GM19452 (cell line): Measurements from ENCODE around the gene KLHL1.
"Not testable (repeated sequence)": the region's sequence is repeated elsewhere in the genome, so short reads cannot be mapped to it uniquely, and the experiment has no call there.

Experiments used
- ATAC-seq: cut with Tn5 transposase; IDR thresholded peaks from one replicate; pipeline ENCODE4 v1.9.1; 2021; ENCODE audit not compliant: unreplicated experiment

Gene KLHL1

GRCh38 chr13:70108356-70109105 lies at the start of gene KLHL1:
Gene KLHL1 (minus strand): TSS chr13:70108452. CDS start chr13:70107699, 753 bp downstream.
- no peak for ATAC-seq

GRCh38 chr13:70142658-70143057 lies 34.4 kb upstream of the KLHL1 start:
- ATAC-seq, result not testable (repeated sequence)

DNA sequence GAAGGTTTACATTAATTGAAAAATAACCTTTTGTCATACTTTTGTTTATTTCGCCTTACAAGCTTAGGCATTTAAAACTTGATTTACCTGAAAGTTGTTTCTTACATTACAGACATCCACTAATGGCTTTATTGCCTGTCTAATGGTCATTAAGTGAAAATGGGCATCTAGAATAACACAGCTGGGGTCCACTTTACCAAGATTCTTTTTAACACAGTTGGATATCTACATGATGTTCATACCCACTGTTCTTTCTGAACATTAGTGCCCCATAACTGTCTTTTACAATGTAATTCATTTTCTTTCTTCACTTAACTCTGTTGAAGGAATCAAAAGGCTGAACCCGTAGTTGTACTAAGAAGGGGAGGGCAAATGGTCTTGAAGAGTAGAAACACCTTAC lies 19.8 kb upstream of the KLHL1 start:
- no peak for ATAC-seq

DNA sequence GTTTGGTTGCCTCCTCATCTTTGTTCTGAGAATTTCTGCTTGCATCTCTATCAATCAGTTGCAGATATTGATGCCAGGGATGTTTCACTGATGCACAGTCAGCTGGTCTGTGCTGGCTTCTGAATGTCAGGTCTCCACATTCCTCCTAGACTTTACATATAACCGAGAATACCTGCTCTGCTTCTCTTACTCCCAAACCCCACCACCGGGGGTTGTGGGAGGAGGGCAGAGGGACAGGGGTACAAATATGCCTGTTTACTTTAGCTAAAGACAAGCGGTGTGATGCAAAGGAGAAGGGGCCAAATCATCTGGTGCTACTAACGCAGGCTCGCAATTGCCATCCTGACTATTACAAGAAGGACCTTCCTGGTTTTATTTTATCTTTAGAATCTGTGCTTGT lies 17.4 kb upstream of the KLHL1 start:
- no peak for ATAC-seq

GRCh38 chr13:70117338-70117905 lies 9.2 kb upstream of the KLHL1 start:
- ATAC-seq, result no peak

DNA sequence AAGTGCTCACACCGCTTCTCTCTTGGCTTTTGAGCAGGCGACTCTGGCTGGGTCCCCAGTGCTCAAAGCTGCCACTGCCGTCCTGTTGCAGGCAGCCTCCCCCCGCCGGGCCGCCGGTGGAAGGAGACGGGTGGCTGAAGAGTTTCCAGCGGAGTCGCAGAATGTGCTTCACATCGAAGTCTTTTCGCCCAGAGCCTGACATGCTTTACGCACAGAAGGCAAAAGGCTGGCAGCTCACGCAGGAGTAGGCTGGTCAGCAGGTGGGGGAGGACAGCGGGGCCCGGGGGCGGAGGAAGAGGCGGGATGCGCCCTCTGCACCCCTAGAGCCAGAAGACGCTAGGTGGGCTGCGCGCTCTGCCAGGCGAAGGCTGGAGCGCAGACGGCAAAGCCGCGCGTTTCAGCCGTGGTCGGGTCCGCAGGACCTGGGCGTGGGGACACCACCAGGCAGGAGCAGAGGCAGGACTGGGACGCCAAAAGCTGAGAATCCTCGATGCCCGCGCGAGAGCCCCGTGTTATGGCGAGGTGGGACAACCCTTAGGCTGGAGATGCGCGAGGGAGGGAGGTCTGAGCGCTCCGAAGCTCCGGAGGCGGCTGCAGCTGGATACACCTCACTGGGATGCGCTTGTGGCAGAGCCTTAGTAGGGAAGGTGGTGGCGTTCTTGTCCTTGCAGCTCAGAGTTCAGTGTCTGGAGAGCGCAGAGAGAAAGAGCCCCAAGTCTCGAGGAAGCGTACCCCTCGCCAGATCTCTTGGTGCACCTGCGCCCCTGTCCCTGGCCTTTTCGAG lies 562 bp downstream of the KLHL1 start, which contains the start of gene ATXN8OS:
TSS of gene ATXN8OS (plus strand) at position 329 of the 784 bp plus-strand sequence.
- no peak for ATAC-seq

GRCh38 chr13:70107125-70107497 lies 1.1 kb downstream of the KLHL1 start:
- no peak for ATAC-seq

DNA sequence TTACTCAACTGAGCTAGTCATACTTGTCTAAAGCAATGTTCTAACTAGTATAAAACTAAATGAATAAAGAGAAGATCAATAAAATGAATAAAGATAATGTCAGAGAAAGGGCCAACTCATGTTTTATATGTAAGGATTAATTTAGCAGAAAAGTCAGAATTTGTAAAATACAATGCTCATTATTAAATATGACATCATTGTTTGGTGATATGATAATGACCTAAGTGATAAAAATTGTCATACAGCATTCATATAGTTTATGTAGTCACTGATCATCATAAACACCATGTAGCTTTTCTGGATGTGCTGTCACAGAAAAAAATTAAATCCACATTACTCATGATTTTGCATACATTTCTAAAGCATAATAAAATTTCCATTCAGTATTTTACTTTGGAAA lies 3.8 kb downstream of the KLHL1 start:
- no peak for ATAC-seq

DNA sequence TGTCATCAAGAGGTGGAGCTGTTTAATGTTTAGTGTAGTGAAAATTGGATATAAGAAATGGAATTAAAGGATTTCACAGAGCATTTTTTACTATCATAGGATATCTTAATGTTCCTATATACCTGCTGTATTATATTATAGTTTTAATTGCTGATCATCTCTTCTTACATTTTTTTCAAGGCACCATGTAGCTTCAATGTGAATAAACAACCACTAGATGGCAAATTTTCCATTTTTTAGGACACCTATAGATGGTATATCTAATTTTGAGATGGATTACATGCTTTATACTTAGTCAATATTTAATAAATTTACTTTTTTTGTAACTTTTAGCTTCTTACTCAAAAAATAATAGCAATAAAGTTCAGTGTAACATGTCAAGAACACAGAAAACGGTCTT lies 9.6 kb downstream of the KLHL1 start:
- no peak for ATAC-seq

DNA sequence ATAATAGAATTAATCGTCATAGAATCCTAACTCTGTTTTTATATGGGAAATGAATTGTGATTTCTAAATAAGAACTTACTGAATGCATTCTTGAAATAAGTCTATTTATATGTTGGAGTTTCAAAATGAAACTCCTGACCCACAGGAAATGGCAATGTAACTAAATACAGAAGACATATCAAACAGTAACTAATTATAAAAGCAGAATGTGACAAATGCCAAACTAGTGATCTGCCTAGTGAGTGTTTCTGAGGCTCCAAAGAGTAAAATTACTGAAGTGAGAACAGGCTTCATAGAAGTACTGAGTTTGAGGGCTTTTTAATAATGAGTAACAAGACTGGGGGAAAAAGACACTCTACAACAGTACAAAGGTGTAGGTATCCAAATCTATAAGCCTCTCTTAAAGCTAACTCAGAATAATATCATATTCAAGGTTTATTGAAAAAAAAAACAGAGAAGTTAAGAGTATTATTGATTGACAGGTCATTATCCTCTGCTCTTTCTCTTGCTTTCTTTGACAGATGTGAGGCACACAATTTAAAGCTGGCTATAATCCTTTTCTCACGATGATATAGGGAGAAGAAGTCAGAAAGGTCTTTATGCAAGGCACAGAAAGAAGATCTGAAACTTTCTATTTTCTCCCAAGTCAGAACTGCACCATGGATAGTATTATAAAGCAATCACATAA lies 18.1 kb downstream of the KLHL1 start:
- peak; percentile 82 for ATAC-seq

DNA sequence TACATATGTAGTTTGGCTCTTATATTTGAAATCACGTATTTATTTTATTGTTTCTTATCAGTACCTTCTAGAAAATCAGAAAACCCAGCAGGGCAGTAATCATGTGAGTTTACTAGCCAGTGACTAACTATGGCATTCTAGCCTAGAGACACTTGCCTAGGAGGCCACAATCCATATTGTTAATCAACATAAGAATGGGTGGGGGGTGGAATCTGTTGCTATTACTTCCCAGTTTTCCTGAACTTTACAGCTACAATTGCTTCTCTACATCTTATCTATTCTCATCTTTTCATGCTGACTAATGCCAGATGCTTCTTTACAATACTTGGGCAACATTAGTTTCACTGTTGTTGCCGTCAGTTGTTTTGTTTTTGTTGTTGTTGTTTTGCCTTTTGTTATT lies 19.3 kb downstream of the KLHL1 start:
- no peak for ATAC-seq

DNA sequence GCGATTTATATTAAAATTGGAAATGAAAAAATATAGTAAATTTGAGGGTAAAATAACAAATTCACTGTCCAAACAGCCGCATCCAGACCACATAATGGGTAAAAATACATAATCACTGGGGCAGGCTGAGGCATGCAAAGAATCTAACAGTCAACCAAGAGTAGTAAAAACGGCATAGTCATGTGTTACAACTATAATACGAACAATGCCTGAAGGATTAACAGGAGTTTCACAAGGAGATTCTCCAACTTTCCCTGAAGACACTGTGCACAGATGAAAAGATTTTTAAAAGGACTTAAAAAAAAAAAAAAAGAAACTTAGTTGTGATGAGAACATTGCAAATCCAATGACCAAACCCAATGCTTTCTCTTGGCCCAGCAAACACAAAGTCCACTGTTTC lies 21.0 kb downstream of the KLHL1 start:
- no peak for ATAC-seq

GRCh38 chr13:70080012-70080411 lies 28.2 kb downstream of the KLHL1 start:
- no peak for ATAC-seq

DNA sequence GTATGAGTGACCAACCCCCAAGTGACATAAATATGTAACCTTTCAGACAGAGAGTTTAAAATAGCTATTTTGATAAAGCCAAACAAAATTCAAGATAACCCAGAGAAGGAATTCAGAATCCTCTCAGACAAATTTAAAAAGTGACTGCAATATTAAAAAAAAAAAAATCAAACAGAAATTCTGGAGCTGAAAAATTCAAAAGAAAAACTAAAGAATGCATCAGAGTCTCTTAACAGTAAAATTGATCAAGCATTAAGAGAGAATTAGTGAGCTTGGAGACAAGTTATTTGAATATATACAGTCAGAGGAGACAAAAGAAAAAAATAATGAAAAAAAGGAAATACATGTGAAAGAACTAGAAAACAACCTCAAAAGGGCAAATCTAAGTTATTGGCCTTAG lies 53.7 kb downstream of the KLHL1 start:
- ATAC-seq, result no peak

DNA sequence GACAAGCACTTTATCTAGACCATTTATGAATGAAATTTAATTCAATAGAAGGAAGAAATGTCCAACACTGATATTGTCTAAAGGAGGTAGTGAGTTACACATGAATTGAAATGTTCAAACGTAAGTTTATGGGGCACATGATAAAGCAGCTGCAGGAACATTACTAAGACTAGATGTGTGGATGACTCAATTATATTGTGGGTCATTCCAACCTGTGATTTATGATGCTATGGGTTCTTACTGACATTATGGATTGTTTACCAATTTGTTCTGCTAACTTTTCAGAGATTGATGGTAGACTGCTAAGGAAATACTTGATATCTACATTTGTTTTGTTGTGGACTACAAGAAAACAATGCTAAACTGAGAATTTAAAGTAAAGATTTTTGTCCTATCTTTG lies 56.7 kb downstream of the KLHL1 start:
- ATAC-seq, result no peak

- ATAC-seq, result peak; percentile 53
Measured at GRCh38 chr13:70043685-70044084, 64.6 kb downstream of the KLHL1 start.

DNA sequence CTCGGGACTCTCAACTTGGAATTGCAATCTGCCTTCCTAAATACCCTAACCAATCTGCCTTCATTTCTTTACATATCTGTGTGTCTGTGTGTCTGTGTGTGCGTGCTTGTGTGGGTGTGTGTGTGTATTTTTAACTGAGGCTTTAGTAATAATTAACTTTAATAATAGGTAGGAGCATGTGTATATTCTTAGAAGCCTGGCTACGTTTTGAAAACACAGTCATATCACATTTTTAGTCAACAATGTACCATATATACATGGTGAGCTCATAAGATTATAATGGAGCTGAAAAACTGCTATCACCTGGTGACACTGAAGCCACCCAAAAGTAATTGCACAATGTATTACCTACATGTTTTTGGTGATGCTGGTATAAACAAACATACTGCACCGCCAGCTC lies 66.1 kb downstream of the KLHL1 start:
- no peak for ATAC-seq

DNA sequence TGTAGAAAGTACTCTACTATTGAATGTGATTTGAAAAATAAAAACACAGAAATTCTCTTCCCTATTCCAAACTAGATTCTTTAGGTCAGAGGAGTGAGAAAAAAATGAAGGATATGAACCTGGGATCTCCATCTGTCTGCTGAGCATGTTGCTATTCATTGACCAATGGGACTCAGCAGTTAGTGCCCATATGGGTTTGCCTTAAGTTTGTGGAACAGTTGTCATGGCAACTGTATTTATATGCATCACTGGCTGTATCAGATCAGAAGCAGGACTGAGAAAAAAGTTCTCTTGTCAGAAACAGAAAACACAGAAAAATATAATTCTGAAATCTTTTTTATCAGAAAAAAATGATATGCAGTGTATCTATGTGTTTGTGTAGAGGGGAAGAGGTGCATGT lies 74.0 kb downstream of the KLHL1 start:
- no peak for ATAC-seq

DNA sequence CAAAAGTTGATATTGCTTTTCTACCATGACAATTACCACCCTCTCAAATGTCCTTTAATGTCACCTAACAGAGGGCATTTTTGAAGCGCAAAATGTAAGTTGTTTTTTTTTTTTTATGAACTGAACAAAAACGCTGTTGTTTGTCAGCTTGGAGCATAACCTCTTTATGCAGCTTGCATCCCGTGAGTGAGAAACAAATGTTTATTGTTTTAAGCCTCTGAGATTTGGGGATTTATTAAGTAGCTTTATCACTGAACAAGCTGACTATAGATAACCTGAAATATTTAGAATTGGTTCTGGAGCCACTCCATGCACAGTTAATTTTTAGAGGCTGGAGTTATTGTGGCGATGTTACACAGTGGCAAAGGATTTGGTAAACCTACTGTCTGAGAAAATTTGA lies 80.7 kb downstream of the KLHL1 start:
- ATAC-seq, result no peak

- no peak for ATAC-seq
Measured at GRCh38 chr13:70023516-70023915, 84.7 kb downstream of the KLHL1 start.

DNA sequence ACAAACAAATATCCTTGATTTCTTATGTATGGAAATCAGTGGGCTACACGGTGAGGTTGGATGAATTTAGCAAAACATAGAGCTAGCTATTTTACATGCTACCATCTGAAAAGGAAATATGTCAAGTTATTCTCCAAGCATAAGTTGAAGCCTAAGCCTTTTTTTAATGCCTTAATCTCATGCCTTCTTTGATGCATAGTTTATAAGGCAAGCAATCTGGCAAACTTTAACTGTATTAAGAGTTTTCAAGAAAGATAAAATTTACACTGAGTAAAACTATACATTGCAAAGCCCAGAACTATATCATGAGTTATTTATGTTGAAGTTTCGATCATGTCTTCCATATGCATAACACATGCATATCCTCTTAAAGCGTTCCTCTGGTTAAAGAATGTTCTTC lies 85.6 kb downstream of the KLHL1 start:
- ATAC-seq, result no peak

DNA sequence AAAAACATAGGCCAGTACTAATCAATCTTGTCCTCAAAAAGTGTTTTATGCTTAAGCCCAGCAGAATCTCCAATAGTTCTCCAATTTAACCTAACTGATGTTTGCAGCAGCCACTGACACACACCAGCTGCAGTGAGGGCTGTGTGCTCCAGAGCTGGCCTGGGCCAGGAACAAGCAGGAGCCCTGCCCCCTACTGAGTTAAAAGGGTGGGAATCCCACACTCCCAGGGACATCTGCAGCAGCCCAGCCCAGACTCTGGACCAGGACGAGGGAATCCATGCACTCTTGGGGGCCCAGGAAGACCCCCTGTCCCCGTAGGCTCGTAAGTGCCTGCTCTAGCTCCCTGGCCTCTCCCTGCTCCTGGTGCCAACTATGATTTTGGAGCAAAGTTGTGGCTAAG lies 92.1 kb downstream of the KLHL1 start:
- no peak for ATAC-seq
